Epithelial cell of proximal tubule (primary cell): Measurements from ENCODE around the gene KLHL8. TPM values are rescaled to one million over a fixed set of nuclear protein-coding genes. Genes with fewer than 3 reads are reported as not detected.

Source experiments
- DNase-seq: peaks from one replicate; pipeline ENCODE4 v3.0.0-alpha.2; 2011; ENCODE audit warnings: low read depth
- H3K4me3 ChIP-seq: 2 replicates; pipeline ENCODE4 v1.5.1; 2011; ENCODE audit warnings: low read depth, mild to moderate bottlenecking, low read length
- total RNA-seq: library from RNA; depleted of rRNA; stranded (reverse); fragments of >200 nt; gene quantifications from 2 replicates; pipeline ENCODE4 v1.2.3, GENCODE V29; 2015
- TF ChIP-seq, protein P1 (sequence below): conservative IDR thresholded peaks from 2 replicates; pipeline ENCODE4 v1.5.1; 2012; ENCODE audit warnings: low read depth, mild to moderate bottlenecking, low read length

The KLHL8 gene
- total RNA-seq, 1 donor from 2014 or later = 6.7 TPM

DNA sequence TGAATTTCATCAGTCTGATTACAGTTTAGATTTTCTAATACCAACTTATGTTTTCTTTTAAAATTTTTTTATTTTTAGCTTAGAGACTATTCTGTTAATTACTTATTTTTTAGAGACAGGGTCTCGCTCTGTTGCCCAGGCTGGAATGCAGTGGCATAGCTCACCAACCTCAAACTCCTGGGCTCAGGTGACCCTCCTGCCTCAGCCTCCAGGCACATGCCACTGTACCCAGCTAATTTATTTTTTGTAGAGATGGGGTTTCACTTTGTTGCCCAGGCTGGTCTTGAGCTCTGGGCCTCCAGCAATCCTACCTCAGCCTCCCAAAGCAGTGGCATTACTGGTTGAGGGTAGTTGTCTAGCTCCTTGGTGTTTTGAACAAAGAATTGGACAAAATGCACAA lies 102.0 kb downstream of the KLHL8 start:
- no peak for DNase-seq
- TF ChIP-seq, protein P1, sequence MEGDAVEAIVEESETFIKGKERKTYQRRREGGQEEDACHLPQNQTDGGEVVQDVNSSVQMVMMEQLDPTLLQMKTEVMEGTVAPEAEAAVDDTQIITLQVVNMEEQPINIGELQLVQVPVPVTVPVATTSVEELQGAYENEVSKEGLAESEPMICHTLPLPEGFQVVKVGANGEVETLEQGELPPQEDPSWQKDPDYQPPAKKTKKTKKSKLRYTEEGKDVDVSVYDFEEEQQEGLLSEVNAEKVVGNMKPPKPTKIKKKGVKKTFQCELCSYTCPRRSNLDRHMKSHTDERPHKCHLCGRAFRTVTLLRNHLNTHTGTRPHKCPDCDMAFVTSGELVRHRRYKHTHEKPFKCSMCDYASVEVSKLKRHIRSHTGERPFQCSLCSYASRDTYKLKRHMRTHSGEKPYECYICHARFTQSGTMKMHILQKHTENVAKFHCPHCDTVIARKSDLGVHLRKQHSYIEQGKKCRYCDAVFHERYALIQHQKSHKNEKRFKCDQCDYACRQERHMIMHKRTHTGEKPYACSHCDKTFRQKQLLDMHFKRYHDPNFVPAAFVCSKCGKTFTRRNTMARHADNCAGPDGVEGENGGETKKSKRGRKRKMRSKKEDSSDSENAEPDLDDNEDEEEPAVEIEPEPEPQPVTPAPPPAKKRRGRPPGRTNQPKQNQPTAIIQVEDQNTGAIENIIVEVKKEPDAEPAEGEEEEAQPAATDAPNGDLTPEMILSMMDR = no peak
- H3K4me3 ChIP-seq = no peak overlapping the region

DNA sequence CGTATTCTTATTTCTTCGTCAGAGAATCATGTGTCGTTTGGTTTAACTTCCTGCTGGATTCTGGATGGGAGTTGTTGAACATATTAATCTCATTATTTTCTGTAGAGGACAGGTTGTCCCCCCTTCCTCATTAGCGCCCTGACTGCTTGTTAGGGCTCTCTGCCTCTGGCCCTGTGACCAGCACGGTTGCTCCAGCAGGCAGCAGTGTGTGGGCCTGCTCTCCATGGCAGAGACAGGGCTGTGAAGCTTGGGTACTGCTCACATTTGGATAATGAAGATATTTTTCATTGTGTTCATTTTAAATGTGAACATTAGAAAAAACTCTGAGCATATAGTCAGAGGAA lies 102.7 kb downstream of the KLHL8 start:
- TF ChIP-seq, protein P1 = no peak
- no peak overlapping the region for H3K4me3 ChIP-seq
- DNase-seq = no peak

DNA sequence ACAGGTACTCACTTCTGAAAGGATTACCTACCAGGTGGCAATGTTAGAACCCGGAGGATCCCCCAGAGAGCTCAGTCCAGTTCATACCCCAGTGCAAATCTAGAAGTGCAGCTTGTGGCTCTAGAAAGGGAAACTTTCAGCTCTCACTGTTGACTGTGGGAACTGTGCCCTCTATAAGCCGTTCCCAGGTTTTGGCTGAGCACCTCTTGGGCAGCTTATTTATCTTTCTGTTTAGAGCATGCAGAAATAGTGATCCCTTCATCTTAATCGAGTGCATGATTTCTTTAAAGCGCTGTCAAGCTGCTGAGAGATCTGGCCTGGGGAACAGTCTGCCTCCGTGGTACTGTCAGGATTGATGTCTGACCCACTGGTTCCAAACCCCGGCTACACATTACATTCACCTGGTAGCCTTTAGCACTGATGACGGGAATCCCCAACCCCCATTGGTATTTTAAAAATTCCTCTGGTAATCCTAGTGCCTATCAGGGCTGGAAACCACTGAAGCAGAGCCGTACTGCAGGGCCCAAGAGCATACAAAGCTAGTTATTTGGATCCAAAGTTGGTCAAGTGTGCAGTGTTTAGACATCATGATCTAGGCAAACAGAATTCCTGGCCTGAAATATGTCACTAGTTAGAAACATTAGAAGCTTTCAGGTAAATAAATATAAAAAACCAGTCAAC lies 103.2 kb downstream of the KLHL8 start:
- H3K4me3 ChIP-seq = peak overlapping the region; percentile 1
- TF ChIP-seq, protein P1 = no peak
- DNase-seq = peak; percentile 100

DNA sequence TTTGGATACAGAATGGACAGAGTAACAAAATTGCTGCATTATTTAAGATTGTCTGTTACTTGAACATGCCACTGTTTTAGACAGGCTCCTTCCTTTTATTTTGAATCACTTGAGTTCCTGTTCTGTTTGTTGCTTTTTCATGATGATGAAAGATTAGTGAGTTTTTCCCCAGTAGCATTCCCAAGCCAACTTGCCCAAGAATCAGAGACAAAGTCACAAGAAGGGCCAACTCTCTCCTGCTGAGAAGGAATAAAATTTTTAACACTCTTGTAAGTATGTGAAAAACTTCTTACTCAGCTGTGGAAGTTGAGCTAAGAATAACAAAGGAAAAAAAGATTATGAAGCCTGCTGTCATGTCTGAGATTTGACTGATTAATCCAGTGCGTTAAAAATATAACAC lies 104.2 kb downstream of the KLHL8 start:
- DNase-seq = no peak
- TF ChIP-seq, protein P1 = no peak
- no peak overlapping the region for H3K4me3 ChIP-seq

DNA sequence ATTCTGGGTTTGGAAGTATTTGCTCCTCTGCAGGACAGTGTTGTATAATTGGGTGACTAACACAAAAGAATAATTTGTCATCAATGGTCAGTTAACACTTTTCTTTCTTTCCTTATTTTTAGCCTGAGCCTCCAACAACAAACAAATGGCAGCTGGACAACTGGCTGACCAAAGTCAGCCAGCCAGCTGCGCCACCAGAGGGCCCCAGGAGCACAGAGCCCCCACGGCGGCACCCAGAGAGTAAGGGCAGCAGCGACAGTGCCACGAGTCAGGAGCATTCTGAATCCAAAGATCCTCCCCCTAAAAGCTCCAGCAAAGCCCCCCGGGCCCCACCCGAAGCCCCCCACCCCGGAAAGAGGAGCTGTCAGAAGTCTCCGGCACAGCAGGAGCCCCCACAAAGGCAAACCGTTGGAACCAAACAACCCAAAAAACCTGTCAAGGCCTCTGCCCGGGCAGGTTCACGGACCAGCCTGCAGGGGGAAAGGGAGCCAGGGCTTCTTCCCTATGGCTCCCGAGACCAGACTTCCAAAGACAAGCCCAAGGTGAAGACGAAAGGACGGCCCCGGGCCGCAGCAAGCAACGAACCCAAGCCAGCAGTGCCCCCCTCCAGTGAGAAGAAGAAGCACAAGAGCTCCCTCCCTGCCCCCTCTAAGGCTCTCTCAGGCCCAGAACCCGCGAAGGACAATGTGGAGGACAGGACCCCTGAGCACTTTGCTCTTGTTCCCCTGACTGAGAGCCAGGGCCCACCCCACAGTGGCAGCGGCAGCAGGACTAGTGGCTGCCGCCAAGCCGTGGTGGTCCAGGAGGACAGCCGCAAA lies 106.0 kb downstream of the KLHL8 start:
- DNase-seq = no peak
- TF ChIP-seq, protein P1 = peak; percentile 34
- H3K4me3 ChIP-seq = no peak overlapping the region

DNA sequence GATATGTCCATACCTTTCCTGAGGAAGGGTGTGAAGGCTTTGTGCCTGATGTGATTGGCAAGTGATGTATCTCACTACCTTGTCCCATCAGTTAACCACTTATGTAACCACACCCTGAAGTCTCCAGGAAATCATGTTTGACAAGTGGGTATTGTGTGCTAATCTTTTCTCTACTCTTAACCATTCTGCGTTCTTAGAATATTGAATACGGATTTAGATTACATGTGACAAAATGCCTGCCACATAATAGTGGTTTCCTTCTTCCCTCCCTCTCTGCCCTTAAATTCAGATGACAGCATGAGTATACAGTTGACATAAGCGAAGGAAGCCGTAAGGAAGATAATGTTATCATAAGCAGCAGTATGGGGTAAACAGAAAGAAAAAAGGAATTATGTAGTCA lies 108.4 kb downstream of the KLHL8 start:
- no peak overlapping the region for H3K4me3 ChIP-seq
- DNase-seq = no peak

More for the DNA sequence above, 108.4 kb downstream of the KLHL8 start:
- TF ChIP-seq, protein P1 = no peak

Other genes with a start within 250 kb of the KLHL8 start
- not detected in 2 replicates for gene HSD17B13, start 102.3 kb upstream of the KLHL8 start, total RNA-seq
- 19.4 and 19.7 TPM in 2 replicates for gene HSD17B11, start 170.6 kb upstream of the KLHL8 start, total RNA-seq
- 23.0 and 26.3 TPM in 2 replicates for gene NUDT9, start 202.0 kb upstream of the KLHL8 start, total RNA-seq